Measurements from ENCODE around the gene RPS21.
"Not testable (repeated sequence)": the region's sequence is repeated elsewhere in the genome, so short reads cannot be mapped to it uniquely, and the experiment has no call there.

Gene RPS21

DNA sequence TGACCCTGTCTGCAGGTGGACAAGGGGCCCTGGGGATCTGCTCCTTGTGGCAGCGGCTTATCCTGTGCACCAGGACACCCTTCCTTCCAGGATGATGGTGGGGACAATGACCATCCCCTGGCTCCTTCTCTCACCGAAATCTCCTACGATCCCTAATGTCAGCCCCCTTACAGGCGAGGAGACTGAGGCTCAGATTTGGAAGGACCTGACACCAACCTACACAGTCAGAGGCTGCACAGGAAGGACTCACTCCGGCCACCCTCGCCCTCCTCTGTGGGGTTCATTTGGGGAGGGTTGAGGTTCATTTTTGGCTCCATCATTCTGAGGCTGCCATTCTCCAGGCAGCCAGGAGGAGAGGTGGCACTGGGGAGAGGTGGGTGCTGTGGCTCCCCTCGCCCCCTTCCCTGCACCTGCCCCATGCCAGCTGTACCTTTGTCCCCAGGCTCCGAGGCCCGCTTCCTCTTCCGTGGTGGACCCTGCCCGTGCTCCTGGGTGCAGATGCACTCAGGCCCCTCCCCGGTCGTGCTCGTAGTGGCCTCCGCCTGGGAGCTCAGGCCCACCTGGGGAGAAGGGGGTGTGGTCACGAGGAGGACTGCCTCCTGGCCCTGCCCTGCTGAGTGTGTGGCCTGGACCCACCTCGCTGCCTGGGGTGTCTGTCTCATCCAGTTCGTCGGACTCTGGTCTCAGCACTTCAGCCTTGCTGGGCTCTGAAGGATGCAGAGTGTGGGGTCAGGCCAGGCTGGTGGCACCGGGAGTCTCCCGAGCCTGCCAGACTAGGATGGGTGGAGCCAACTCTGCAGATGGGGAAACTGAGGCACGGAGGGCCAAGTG is 25.5 kb downstream of the RPS21 start:
- no peak for DNase-seq

- no peak for DNase-seq
Observed at GRCh38 chr20:62413025-62413570, 26.2 kb downstream of the RPS21 start.

- DNase-seq = no peak
Observed at GRCh38 chr20:62413896-62414481, 27.1 kb downstream of the RPS21 start.

DNA sequence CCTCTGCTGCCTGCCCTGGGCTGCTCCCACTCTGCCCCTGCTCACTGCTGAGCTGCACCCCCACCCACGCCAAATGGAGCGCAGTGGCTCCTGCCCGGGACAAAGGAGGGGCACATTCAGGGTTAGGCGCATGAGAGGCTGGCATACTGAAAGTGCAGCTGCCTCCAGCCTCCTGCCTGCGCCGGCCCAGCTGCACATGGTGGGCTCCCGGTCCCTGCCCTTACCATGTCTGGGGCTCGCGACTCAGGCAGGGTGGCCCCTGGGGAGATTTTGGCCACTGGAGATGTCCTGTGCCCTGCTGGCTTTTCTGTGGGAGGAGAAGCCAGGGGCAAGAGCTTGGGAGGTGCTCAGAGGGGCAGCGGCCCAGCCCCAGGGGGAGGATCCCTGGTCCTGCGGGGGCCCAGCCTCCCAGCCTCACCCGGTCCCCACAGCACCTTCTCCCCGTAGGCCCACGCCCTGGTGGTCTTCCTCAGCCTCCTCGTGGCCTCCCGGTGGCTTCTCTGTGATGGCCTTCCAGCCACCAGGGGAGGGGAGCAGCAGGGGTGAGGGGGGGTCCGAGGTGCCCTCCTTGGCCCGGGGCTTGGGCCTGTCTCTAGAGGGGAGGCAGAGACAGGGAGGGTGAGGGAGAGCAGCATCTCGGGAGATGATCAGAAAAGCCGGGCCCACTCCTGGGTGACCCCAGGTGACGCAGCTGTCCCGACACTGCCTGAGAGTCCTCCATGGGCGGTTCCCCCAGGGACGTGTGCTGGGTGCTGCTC is 28.6 kb downstream of the RPS21 start:
- DNase-seq = no peak

DNA sequence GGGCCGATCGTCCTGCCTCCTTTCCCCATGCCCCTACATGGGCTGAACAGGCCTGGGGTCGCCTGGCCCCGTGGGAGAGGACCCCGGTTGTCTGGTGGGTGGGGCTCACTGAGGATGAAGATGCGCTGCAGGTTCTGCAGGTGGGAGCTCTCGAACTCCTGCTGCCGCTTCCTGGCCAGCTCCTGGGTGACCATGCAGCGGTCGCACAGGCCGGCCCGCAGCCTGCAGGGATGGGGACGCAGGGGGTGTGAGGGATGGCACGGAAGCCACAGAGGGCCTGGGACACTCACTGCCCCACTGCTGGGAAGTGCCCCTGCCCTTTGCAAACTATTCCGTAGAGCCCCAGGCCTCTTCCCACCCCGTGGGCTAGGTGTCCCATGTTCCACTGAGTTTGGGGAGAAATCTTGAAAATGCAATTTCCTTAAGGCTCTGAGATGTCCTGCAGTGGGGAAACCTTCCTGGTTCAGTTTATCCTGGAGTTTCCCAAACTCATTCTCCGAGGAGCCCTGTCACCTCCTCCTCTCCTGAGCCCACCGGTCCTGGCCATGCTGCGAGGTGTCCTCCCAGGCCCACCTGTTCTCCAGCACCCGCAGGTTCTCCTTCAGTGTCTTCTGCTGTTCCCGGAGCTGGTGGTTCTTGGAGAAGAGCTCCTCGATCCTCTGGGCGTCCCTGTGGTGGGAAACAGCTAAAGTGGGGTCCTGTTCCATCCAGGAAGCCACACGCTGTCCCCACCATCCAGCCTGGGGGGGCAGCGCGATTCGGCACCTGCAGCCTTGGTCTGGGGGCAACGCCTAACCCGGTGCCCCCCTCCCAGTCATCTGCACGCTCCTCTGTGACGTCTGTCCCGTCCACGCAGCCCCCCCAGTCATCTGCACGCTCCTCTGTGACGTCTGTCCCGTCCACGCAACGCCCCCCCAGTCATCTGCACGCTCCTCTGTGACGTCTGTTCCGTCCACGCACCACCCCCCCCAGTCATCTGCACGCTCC is 30.0 kb downstream of the RPS21 start:
- DNase-seq = no peak

DNA sequence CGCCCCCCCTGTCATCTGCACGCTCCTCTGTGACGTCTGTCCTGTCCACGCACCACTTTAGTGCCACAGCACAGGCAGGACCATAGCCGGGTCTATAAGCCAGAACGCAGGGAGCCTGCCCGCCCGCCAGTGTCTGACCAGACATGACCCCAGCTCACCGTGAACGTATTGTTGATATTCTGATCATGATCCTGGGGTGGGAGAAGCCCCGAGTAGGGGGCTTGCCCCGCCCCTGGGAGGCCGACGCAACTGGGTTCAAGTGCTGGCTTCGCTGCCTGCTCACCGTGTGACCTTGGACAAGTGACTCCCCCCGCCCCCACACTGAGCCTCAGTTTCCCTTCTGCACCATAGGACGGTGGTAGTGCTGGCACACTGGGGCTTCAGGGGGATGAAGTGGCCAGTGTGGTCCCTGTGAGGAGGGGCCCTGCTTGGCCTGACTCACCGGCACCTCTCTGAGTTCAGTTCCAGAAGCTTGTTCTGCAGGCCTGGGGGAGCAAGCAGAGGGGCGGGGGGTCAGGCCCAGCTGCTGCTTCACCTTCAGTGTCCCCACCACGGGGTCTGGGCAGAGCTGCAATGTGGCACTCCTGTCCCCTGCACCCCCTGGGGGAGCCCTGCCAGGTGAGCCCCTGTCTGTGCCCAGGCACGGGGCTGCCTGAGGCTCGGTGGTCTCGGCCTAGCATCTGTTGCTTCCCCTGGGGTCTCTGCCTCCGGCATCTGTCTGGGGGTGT is 31.2 kb downstream of the RPS21 start:
- DNase-seq = no peak

DNA sequence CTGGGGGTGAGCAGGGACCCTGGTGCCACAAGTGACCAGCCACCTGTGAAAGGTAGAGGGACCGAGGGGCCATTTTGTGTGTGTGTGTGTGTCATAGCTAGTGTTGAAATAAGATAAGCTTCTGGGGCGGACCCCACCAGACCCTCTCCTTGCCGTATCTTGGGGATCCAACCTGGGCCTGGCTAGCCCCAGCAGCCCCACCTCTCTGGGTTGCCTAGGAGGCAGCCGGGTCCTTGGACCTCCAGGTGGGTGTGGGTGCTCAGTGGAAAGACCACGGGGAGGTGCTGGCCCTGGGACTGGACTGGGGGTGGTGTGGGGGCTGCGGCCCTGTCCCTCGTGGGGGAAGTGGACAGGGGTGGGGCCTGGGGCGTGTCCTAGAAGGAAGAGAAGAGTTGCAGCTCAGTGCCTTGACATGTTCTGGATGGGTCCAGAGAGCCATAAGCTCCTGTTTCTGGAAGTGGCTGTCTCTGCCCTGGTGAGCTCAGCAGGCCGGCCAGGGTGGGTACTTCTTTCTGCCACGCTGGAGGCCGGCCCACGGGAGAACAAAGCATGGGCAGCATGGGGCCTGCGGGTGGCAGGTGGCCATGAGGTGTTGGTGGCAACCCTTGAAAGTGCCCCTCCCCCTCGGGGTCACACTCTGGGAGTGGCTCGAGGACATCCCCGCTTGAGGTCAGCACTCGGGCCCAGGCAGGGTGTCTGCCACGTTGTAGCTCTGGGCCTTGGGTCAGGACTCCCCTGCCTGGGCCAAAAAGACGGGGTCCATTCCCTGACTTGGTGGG is 32.0 kb downstream of the RPS21 start:
- no peak for DNase-seq

GRCh38 chr20:62419759-62420158 is 32.9 kb downstream of the RPS21 start:
- DNase-seq = no peak

DNA sequence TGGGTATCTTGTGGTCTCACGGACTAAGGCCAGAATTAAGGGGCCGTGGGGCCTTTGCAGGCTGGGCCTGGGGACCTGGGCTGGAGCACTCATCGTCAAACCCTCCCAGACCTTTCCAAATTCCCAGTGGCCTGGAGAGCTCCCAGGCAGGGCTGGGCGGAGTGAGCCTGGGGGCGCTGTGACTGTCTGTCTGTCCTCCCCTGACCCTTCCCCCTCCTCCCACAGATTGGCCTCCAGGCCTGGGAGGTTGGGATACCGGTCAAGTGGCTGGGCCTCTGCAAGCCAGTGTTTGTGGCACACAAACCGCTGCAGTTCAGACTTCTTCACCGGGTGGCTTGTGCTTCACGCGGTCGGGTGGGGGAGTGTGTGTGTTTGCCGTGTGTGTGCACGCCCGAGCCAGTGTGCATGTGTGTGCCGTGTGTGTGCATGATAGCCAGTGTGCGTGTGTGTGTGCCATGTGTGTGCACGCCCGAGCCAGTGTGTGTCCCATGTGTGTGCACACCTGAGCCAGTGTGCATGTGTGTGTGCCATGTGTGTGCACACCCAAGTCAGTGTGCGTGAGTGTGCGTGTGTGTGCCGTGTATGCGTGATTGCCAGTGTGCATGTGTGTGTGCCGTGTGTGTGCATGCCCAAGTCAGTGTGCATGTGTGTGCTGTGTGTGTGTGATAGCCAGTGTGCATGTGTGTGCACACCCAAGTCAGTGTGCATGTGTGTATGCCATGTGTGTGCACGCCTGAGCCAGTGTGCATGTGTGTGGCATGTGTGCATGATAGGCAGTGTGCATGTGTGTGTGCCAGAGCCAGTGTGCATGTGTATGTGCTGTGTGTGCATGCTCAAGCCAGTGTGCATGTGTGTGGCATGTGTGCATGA is 34.2 kb downstream of the RPS21 start:
- DNase-seq = no peak

GRCh38 chr20:62421716-62421990 is 34.8 kb downstream of the RPS21 start:
- no peak for DNase-seq

DNA sequence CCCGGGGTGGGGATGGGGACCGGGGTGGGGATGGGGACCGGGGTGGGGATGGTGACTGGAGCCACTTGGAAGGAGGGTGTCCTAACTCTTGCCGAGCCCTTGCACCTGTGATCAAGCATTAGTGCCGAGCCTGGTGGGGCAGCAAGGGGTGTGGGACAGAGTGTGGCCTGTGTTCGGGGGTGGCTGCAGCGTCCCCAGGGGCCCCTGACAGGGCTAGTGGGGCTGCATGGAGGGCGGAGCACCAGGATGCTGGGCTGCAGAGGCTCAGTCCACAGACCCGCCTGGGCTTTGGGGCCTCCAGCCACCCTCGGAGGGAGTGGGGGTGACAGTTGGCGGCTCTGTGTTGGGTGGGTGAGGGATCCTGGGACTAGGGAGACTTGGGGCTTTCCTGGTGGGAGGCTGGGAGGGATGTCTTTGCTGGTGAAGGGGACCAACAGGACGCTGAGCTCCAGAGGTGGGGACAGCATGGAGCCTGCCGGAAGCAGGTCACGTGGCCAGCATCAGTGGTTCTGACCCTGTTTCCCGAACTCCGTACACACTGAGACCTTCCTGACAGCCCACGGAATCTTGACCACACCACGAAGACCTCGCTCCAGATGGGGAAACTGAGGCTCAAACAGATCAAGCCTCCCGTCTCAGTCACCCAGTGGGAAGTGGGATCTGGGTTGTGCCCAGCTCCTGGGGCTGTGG is 35.9 kb downstream of the RPS21 start:
- no peak for DNase-seq

GRCh38 chr20:62423326-62423706 is 36.4 kb downstream of the RPS21 start:
- DNase-seq = no peak

- no peak for DNase-seq
Observed at GRCh38 chr20:62424249-62425107, 37.6 kb downstream of the RPS21 start.

GRCh38 chr20:62425281-62426058 is 38.6 kb downstream of the RPS21 start:
- no peak for DNase-seq

- not testable (repeated sequence) for DNase-seq
Observed at GRCh38 chr20:62426059-62426348, 39.1 kb downstream of the RPS21 start.

- no peak for DNase-seq
Observed at GRCh38 chr20:62426699-62427131, 39.8 kb downstream of the RPS21 start.

DNA sequence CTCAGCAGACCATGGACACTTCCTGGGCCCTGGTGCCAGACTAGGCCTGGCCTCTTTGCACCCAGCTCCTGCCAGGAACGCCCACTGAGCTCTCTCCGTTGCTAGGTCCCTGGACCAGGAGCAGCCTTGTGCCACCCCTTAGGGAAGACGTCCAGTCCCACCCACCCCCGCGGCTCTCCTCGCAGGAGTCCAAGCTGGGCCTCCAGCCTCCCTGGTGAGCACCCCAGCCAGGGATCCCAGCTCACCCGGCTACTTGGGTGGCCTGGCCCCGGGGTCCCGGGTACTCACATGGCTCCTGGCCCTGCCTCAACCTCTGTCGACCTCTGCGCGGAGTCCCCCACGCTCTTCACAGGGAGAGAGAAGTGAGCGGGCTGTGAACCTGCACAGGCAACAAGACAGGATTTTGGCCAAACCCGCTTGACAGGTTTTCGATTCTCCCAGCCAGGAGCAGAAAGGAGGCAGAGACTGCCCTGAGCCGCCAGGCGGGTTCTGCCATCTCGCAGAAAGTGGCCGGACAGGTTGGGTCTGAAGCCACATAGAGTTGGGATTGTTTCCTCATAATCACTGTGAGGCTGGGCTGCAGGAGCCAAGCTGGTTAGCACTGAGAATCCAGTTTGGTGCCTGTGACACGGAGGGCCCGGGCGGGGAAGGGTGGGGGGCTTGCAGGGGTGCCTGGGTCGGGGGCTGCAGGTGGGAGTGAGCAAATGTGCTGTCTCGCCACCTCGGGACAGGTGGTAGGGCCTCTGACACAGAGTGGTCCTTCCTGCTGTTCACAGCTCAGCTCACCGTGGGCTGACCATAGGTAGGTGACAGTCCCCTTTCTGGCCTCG is 40.5 kb downstream of the RPS21 start, which contains the start of gene RBBP8NL:
TSS of gene RBBP8NL (minus strand) at position 368 of the 830 bp plus-strand sequence. CDS start 7,892 bp downstream, outside the sequence.
- DNase-seq = no peak
